CD14-positive monocyte (primary cell): ENCODE measurements around the gene MCC. TPM values are rescaled to one million over a fixed set of nuclear protein-coding genes. Genes with fewer than 3 reads are reported as not detected.

ENCODE experiments used
- DNase-seq, 3 donors: peaks; one replicate each; pipeline ENCODE4 v3.0.0-alpha.2; 2011 to 2022
- H2AFZ ChIP-seq: 2 replicates; pipeline ENCODE4 v1.6.0; 2012; ENCODE audit warnings: mild to moderate bottlenecking, low read depth, low read length, inconsistent platforms; ENCODE audit not compliant: insufficient read depth, poor library complexity, severe bottlenecking
- H3K27ac ChIP-seq, 2 donors: 1 replicate in 1 of 2; 2 replicates in 1 of 2; pipeline ENCODE4 v1.5.1; 2012 to 2013; ENCODE audit warnings: low read length in 2 of 2, control low read depth in 1 of 2, inconsistent platforms in 1 of 2, low read depth in 1 of 2, mild to moderate bottlenecking in 1 of 2
- H3K27me3 ChIP-seq, 2 donors: one replicate each; pipeline versions ENCODE4 v1.6.0 to v1.6.1; 2011 to 2013; ENCODE audit warnings: low read length in 2 of 2; ENCODE audit not compliant: control insufficient read depth in 2 of 2, insufficient read depth in 2 of 2
- H3K36me3 ChIP-seq, 2 donors: replicated peaks in 1 of 2; 1 replicate in 1 of 2; 2 replicates in 1 of 2; pipeline versions ENCODE4 v1.5.1 to v1.6.1; 2012 to 2013; ENCODE audit warnings: low read length in 2 of 2, control low read depth in 1 of 2, inconsistent platforms in 1 of 2, mild to moderate bottlenecking in 1 of 2; ENCODE audit not compliant: insufficient read depth in 2 of 2, control insufficient read depth in 1 of 2
- H3K4me1 ChIP-seq, 2 donors: 1 replicate in 1 of 2; 2 replicates in 1 of 2; pipeline versions ENCODE4 v1.5.1 to v1.6.1; 2012 to 2013; ENCODE audit warnings: low read length in 2 of 2, control low read depth in 1 of 2, inconsistent platforms in 1 of 2, mild to moderate bottlenecking in 1 of 2, moderate library complexity in 1 of 2; ENCODE audit not compliant: insufficient read depth in 2 of 2, control insufficient read depth in 1 of 2
- H3K4me2 ChIP-seq: replicated peaks from 2 replicates; pipeline ENCODE3; 2012; ENCODE audit warnings: low read length, moderate library complexity, mild to moderate bottlenecking; ENCODE audit not compliant: poor library complexity, severe bottlenecking; ENCODE audit errors: extremely low read depth
- H3K4me3 ChIP-seq, 3 experiments: fragments of 200-600 bp in 1 of 3; sonication (generic) in 1 of 3; replicated peaks in 1 of 3; 1 replicate in 2 of 3; 2 replicates in 1 of 3; pipeline ENCODE4 v1.5.1; 2011 to 2013; ENCODE audit warnings: low read length in 3 of 3, mild to moderate bottlenecking in 3 of 3, control low read depth in 2 of 3, low read depth in 2 of 3, inconsistent platforms in 1 of 3, moderate library complexity in 1 of 3
- H3K79me2 ChIP-seq: 2 replicates; pipeline ENCODE4 v1.6.0; 2012; ENCODE audit warnings: mild to moderate bottlenecking, control low read depth, inconsistent platforms, low read length, moderate library complexity; ENCODE audit not compliant: insufficient read depth
- H3K9ac ChIP-seq: 2 replicates; pipeline ENCODE4 v1.6.0; 2017; ENCODE audit warnings: low read length, mild to moderate bottlenecking; ENCODE audit not compliant: insufficient read depth, poor library complexity, severe bottlenecking
- H3K9me3 ChIP-seq, 2 donors: replicated peaks in 1 of 2; 1 replicate in 1 of 2; 2 replicates in 1 of 2; pipeline versions ENCODE4 v1.5.1 to v1.6.1; 2012 to 2013; ENCODE audit warnings: low read length in 2 of 2, control low read depth in 1 of 2; ENCODE audit not compliant: control insufficient read depth in 1 of 2, insufficient read depth in 1 of 2
- H4K20me1 ChIP-seq: 2 replicates; pipeline ENCODE4 v1.6.0; 2012; ENCODE audit warnings: mild to moderate bottlenecking, low read length, control low read depth, moderate library complexity; ENCODE audit not compliant: insufficient read depth
- H3K27ac Mint-ChIP-seq, 7 donors: one replicate each; pipeline ENCODE4 v1.8.0; 2020; ENCODE audit warnings: mild to moderate bottlenecking in 7 of 7, mixed read lengths in 7 of 7, moderate library complexity in 6 of 7, inconsistent platforms in 2 of 7
- H3K27me3 Mint-ChIP-seq, 3 donors: one replicate each; pipeline ENCODE4 v1.8.0; 2021 to 2022; ENCODE audit warnings: low read depth in 3 of 3, mild to moderate bottlenecking in 3 of 3, mixed read lengths in 3 of 3, moderate library complexity in 3 of 3, inconsistent platforms in 1 of 3
- H3K36me3 Mint-ChIP-seq, 2 donors: one replicate each; pipeline ENCODE4 v1.8.0; 2020; ENCODE audit warnings: mixed read lengths in 2 of 2, inconsistent platforms in 1 of 2, mild to moderate bottlenecking in 1 of 2
- H3K4me1 Mint-ChIP-seq: one replicate; pipeline ENCODE4 v1.8.0; 2020; ENCODE audit warnings: mild to moderate bottlenecking, mixed read lengths
- H3K4me3 Mint-ChIP-seq, 2 donors: one replicate each; pipeline ENCODE4 v1.8.0; 2020; ENCODE audit warnings: mild to moderate bottlenecking in 2 of 2, mixed read lengths in 2 of 2, moderate library complexity in 1 of 2
- H3K9me3 Mint-ChIP-seq, 7 donors: one replicate each; pipeline ENCODE4 v1.8.0; 2020 to 2022; ENCODE audit warnings: mixed read lengths in 7 of 7, mild to moderate bottlenecking in 6 of 7, moderate library complexity in 6 of 7, inconsistent platforms in 2 of 7
- CTCF ChIP-seq: fragments of 200-600 bp; IDR thresholded peaks from one replicate; pipeline ENCODE4 v1.8.0; 2022; ENCODE audit warnings: antibody characterized with exemption, mild to moderate bottlenecking
- WGBS: methylation state at CpG from one replicate; pipeline ENCODE4 v1.1.5; 2013; ENCODE audit warnings: missing lambda C conversion rate; ENCODE audit not compliant: insufficient coverage; 5-methylcytosine and 5-hydroxymethylcytosine counted together
- intact Hi-C, 2 donors: fragments of 100-400 bp; cut with micrococcal nuclease; formaldehyde crosslinking; loops; one replicate each; pipeline versions ENCODE4 v1.15.0 to v1.15.1; 2023
- polyA plus RNA-seq, 3 donors: library from polyadenylated mRNA; depleted of rRNA in 1 of 3; unstranded in 2 of 3; stranded (reverse) in 1 of 3; fragments of 300-500 nt in 2 of 3; fragments of >200 nt in 1 of 3; fragmentation: Illumina TruSeq in 2 of 3; gene quantifications; 1 replicate in 2 of 3; 2 replicates in 1 of 3; pipeline ENCODE4 v1.2.3, GENCODE V29; 2012 to 2021

The MCC gene
- polyA plus RNA-seq, 3 donors: 0.09 TPM; not detected in 2

- H3K27ac ChIP-seq: no peak overlapping the region
- no peaks in the 10 kb centered on the region for H3K9me3 ChIP-seq
- Mint-ChIP-seq H3K27me3 (peaks cover 0 to 11% (median 6%) of the 10 kb centered on the region in 3 donors), H3K4me3 (no peak overlapping the region), H3K9me3 (no peaks in the 10 kb centered on the region), H3K4me1 (peaks cover 12% of the 10 kb centered on the region), H3K36me3 (no peaks in the 10 kb centered on the region), H3K27ac (no peak overlapping the region)
- H3K79me2 ChIP-seq: no peaks in the 10 kb centered on the region
- WGBS: 94% methylated on average over 5 of the region's 5 CpGs
- no peaks in the 10 kb centered on the region for H3K36me3 ChIP-seq
- no peak overlapping the region for H3K4me2 ChIP-seq
- no peak for TF ChIP-seq CTCF
- intact Hi-C loops: no loop called here
- H2AFZ ChIP-seq: no peak overlapping the region
- no peak for DNase-seq
- no peak overlapping the region for H3K4me3 ChIP-seq
- H4K20me1 ChIP-seq: no peaks in the 10 kb centered on the region
- H3K4me1 ChIP-seq: no peaks in the 10 kb centered on the region
- H3K9ac ChIP-seq: no peak overlapping the region
- H3K27me3 ChIP-seq: no peaks in the 10 kb centered on the region
These were observed 430.0 kb downstream of the MCC start for GRCh38 chr5:113058269-113058668.

- Mint-ChIP-seq H3K27ac (no peak overlapping the region), H3K9me3 (no peaks in the 10 kb centered on the region), H3K4me3 (no peak overlapping the region), H3K36me3 (no peaks in the 10 kb centered on the region), H3K27me3 (peaks cover 0 to 11% (median 6%) of the 10 kb centered on the region in 3 donors), H3K4me1 (peaks cover 12% of the 10 kb centered on the region)
- H3K79me2 ChIP-seq: no peaks in the 10 kb centered on the region
- no peak overlapping the region for H3K27ac ChIP-seq
- no peaks in the 10 kb centered on the region for H3K4me1 ChIP-seq
- H3K9me3 ChIP-seq: no peaks in the 10 kb centered on the region
- no peaks in the 10 kb centered on the region for H3K36me3 ChIP-seq
- intact Hi-C loops: no loop called here
- TF ChIP-seq CTCF: no peak
- no peak overlapping the region for H3K4me2 ChIP-seq
- no peak overlapping the region for H2AFZ ChIP-seq
- no peak for DNase-seq
- WGBS: 88% methylated on average over 7 of the region's 14 CpGs
- H3K9ac ChIP-seq: no peak overlapping the region
- H3K4me3 ChIP-seq: no peak overlapping the region
- H3K27me3 ChIP-seq: no peaks in the 10 kb centered on the region
- no peaks in the 10 kb centered on the region for H4K20me1 ChIP-seq
These were observed 430.7 kb downstream of the MCC start for GRCh38 chr5:113057557-113057984.
